GM18858 (cell line): Measurements from ENCODE around the gene SMIM11.
"Not testable (repeated sequence)": the region's sequence is repeated elsewhere in the genome, so short reads cannot be mapped to it uniquely, and the experiment has no call there.

Experiments used
- ATAC-seq: cut with Tn5 transposase; IDR thresholded peaks from one replicate; pipeline ENCODE4 v1.9.1; 2021; ENCODE audit not compliant: unreplicated experiment

Gene SMIM11

DNA sequence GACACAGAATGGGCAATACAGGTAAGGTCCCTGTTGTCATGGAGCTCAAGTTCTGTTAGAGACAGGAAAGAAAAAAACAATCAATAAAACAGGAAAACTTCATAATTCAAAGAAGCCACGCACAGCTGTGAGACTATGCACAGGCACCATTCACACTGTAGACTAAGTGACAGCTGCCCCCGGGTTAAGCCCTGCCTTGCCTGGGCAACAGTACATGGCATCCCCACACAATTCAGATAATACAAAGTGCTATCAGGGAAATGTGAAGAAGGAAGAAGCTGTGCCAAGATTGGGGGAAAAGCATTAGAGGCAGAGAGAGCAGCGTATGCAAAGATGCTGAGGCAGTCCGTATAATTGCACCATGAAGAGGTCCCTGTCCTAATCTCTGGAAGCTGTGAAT is 20.5 kb upstream of the SMIM11 start:
- no peak for ATAC-seq

DNA sequence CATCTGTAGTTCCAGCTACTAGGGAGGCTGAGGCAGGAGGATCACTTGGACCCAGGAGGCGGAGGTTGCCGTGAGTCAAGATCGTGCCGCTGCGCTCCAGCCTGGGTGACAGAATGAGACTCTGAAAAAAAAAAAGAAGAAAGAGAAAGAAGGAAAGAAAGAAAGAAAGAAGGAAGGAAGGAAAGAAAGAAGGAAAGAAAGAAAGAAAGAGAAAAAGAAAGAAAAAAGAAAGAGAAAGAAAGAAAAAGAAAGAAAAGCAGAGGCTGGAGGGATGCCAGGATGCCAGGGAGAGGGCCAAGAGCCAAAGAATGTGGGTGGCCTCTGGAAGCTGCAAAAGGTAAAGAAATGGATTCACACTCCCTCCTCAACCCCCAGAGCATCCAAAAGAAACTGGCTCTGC is 19.7 kb upstream of the SMIM11 start:
- no peak for ATAC-seq

DNA sequence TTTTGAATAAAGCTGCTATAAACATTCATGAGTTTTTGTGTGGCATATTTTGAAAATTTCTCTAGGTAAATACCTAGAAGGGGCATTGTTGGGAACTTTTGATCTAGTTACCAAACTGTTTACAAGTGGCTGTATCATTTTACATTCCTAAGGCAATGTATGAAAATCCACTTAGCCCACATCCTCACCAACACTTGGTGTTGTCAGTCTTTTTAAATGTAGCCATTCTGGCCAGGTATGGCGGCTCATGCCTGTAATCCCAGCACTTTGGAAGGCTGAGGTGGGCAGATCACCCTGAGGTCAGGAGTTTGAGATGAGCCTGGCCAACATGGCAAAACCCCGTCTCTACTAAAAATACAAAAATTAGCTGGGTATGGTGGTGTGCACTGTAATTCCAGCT is 17.4 kb upstream of the SMIM11 start:
- no peak for ATAC-seq

DNA sequence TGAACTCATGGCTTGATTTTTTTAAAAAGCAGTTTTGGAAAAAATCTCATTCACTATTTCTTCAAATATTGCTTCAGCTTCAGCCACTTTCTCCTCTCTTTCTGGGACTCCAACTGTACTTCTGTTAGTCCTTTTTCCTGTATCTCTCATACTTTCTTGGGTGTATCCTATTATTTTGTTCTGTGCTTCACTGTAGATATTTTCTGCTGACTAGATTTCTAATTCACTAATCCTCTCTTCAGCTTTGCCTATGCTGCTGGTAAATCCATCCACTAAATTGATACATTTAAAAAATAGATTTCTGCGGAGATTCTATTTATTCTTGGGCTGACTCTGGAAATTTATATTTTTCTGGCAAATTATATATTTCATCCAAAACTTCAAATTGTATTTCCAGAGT is 16.4 kb upstream of the SMIM11 start:
- no peak for ATAC-seq

DNA sequence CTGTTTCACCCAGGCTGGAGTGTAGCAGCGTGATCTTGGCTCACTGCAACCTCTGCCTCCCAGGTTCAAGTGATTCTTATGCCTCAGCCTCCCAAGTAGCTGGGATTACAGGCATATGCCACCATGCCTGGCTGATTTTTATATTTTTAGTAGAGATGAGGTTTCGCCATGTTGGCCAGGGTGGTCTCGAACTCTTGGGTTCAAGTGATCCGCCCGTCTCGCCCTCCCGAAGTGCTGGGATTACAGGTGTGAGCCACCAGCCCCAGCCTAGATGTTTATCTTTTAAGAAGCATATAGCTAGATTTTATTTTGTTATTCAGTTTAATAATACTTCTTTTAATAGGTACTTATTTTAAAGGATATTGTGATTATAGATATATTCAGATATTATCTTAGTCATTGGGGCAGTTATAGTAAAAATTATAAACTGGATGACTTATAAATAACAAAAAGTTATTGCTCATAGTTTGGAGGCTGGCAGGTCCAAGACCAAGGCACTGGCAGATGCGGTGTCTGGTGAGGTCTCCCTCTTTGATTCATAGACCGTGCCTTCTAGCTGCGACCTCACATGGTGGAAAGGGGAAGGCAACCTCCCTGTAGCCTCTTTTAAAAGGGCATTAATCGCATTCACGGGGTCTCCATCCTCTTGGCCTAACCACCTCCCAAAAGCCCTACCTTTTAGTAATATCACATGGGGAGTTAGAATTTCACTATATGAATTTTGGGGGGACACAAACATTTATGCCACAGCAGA is 14.6 kb upstream of the SMIM11 start:
- ATAC-seq = no peak

DNA sequence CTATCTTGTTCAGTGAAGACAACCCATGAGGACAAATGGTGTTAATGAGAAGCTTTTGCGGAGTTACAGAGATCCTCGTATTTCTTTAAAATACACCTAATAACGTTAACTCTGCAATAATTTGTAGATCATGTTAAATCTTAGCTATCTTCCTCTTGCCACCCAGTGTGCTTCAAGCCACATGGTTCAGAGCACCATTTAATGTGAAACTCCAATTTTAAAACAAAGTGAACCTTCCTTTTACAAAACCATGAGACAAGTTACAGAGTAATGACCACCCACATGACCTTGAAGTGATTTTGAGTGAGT is 13.2 kb upstream of the SMIM11 start:
- no peak for ATAC-seq

DNA sequence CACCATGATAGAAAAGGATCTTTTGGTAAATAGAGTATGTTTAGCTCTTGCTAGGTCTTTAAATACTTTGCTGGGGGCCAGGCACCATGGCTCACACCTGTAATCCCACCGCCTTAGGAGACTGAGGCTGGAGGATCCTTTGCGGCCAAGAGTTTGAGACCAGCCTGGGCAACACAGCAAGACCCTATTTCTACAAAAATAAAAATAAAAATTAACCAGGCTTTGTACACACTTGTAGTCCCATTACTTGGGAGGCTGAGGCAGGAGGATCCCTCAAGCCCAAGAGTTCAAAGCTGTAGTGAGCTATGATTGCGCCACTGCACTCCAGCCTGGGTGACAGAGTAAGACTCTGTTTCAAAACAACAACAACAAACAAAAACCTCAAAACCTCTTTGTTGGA is 12.6 kb upstream of the SMIM11 start:
- ATAC-seq = no peak

DNA sequence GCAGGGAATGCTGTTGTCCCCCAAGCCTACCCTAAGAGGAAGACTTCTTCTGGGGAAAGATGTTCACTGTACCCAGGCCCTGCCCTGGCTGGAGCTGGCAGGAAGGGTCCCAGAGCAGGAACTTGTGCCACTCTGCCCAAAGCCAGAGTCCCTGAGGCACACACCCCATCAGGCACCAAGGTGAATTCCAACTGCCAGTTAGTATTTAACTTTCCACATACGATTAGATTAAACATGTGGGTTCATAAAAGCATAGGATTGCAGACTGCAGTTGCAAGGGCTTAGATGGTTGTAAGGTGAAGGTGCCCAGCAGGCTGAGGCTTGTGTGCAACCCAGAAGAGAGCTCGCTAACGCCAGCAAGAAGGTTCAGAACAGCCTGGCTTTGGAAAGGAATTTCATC is 11.6 kb upstream of the SMIM11 start, which contains the start of gene KCNE2:
Gene KCNE2 (plus strand): TSS at position 274 of the 400 bp plus-strand sequence. CDS start 6,473 bp downstream, outside the sequence.
- ATAC-seq = no peak

DNA sequence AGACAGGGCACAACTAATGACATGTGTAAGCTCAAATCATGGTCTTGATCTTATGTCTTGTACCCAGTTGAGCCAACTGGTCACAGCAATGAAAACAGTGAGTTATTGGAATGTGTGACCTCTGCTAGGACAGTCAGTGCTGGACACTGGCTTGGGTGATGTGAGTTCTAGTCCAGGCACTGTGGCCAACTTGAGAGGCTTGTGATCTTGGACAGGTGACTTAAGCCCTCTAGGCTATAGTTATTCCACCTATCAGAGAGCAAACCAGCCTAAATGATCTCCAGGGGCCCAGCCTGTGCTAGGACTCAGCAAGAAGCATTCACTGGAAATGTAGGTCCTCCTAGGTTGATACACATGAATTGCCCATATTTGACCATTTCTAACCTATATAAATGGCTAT is 10.4 kb upstream of the SMIM11 start:
- no peak for ATAC-seq

DNA sequence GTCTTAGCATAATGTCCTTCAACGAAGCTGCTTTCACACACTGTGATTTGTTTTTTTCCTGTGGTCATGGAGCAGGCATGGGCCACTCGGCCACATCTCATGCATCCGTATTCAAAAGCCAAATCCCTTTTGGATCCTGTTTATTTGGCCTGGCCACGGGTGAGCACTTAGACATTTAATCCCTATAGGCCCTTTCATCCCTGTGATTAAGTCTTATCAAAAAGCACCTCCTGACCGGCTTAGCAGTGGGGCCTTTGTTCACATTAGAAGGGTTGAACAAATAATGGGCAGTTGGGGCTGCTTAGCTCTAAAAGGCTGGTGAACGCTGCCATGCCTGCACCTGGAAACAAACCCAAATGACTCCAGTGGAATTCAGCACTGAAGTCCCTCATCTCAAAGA is 9.5 kb upstream of the SMIM11 start:
- ATAC-seq = no peak

DNA sequence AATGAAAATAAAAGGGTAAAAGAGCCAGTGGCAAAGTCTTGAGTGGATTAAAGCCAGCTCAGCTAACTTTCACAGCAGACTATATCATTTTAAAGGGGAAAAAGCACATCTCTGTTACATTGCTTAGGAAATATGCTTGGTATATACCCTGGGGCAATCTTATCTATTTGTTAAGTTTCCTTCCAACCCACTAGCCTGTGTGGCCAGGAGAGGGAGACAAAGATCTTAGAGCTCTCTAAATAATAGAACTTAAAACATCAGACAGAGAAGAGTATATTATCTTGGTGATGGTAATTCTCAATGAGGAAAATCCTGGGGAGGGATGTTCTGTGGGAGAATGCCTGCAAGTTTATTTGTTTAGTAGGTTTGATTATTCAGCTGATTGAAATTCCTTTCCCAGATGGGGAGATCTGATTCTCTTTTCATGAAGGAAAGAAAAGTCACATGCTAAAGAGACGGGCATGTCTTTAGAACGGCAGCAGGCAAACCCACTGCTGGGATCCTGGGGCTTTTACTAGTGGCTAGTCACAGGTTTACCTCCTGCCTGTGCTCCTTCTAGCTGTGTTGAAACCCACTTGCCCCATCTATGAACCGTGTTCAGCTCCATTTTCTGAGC is 7.9 kb upstream of the SMIM11 start:
- ATAC-seq = no peak

DNA sequence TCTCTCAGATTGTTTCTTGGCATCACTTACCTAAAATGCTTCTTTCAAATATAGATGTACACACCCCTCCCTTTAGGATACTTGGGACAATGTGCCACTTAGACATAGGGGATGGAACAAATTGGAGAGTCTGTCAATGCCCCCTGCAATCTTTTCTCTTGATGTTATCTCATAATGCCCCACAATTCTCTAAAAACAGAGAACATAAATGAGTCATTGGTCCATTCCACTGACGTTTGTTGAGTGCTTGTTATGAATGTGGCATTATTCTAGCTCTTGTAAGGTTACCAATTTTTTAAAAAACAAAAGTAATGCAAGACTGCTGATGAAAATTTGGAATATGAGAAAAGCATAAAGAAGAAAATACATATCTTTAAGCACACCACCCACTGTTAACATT is 5.6 kb upstream of the SMIM11 start:
- ATAC-seq = no peak

DNA sequence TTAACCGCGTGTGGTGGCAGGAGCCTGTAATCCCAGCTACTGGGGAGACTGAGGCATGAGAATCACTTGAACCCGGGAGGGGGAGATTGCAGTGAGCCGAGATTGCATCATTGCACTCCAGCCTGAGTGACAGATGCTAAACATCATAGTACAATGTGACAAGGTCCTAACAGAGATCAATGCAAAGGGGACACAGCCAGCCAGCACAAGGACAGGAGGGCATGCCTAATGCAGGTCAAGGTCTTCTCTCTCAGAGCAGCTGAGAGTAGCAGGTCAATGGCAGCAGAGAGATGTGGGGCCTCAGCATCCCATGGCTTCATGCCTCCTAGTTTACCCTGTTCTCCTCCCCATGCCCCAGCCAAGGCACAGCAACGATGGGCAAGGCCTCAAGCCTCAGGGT is 3.0 kb upstream of the SMIM11 start:
- ATAC-seq = no peak

DNA sequence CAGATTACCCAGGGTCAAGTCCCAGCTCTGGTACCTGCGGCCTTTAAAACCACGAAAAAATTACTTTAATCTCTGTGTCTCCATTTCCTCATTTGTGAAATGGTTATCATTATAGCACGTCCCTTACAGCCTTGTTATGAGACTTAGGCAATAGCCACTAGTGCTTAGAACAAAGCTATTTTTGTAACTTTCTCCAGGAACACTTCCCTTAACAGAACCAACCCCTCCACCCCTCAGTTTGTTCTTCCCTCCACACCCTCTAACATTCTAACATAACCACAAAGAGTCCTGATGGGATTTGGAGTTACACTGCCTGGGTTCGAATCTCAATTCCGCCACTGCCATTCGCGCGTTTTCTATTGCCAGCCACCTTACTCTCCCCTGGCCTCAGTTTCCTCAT is 845 bp upstream of the SMIM11 start:
- ATAC-seq = not testable (repeated sequence)

DNA sequence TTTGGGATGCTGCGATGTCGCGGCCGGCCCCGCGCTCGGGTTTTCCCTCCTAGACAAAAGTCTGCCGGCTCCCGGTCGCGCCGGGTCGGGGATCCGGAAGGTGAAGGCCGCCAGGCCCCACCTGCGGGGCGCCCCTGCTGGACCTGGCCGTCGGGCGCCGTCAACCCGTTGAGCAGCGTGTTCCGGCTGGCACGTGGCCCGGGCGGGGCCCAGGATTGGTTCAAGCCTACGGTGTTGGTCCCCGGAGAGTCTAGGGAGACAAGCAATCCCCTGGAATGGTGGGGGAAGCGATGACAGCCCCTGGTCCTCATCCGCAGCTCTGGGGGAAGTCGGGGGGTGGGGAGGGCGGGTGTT is 289 bp downstream of the SMIM11 start:
- ATAC-seq = peak; percentile 24

DNA sequence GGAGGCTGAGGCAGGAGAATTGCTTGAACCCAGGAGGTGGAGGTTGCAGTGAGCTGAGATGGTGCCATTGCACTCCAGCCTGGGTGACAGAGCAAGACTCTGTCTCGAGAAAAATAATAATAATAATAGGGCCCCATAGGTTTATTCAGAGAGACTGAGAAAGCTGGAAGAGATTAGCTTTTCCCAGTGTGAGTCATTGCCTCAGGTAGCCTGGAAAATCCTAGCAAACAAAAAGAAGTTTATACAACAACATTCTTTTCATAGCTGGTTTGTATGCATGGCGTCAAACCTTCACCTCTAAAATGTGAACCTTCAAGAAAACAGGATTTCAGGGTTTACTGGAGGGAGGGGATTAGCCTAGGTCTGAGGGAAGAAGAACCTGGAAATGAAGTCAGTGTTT is 7.8 kb downstream of the SMIM11 start:
- ATAC-seq = not testable (repeated sequence)

DNA sequence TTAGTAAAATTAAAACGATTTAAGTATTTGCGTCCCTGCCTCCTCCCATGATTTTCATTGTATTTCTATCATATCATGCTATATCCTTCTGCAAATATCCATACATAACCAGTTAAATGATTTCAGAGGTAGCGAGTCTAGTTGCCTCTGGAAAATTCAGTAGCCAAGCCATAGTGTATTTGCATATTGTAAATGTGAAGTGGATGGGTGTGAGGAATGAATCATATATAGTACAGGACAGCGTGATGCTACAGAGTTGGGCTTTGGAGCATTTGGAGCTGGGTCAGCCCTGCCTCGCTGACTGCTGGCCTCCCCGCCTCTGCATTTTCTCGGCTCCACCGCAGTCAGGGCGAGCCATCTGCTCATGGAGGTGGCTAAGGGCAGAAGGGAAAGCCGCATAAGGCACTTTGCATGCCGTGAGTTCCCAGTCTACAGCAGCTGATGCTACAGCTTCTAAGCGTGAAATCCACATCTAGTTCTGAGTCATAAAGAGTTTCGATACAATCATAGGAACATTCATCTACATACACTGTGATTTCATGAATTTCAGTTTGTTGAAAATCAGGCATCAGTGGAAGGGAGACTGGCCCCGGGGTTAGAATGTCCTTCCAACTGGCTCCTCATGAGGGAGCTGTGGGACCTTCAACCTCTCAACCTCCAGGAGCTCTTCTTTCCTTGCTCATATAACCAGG is 8.6 kb downstream of the SMIM11 start:
- ATAC-seq = peak; percentile 96

DNA sequence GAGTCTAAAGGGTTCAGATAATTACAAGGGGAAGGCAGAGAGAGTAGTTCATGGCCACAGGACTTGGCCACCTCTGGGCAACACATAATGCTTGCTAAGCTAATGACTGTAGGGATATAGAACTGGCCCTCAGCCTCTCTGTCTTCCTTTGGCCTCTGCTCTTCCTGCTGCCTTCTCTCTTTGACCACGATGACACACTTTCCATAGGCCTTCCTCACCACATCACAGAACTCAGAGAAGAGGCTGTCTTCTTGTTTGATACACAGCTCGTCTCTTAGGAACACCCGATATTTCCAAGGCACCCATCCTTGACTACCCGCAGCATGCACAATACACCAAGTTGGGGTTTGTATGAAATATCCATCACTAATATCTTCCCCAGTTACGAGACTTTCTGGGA is 25.2 kb downstream of the SMIM11 start:
- not testable (repeated sequence) for ATAC-seq

DNA sequence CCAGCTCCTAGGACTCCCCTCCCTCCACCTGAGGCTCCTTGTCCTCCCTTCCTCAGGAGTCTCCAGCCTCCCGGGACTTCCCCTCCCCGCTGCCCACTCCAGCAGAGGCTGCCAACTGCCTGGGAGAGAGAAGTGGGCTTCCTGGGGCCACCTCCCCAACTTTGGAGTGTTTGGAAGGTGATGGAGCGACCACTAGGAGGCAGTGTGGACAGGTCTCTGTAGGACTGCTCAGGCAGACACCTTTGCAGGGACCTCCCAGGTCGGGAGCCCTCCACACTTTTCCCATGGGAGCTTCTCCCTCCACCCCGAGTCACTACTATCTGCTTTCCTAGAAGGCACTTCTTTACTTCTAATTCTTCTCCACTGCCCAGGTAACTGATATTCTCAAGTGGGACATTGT is 29.4 kb downstream of the SMIM11 start:
- not testable (repeated sequence) for ATAC-seq

DNA sequence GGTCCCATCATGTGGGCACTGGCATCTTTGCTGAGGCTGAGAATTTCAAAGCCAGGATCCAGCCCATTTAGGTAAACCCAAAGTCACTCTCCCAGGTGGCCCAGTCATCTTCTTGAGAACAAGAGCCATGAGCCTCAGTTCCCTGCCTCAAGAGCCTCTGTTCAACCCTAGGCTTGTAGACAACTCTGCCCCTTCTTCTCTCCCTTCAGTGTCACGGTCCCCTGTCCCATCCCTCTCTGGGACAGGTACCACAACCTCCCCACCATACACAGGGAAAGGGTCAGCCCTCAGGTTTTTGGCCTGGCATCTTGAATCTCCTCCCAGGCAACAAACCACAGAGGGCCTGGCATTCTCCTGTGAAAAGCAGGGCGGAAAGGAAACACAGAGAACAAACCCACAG is 30.4 kb downstream of the SMIM11 start:
- not testable (repeated sequence) for ATAC-seq

DNA sequence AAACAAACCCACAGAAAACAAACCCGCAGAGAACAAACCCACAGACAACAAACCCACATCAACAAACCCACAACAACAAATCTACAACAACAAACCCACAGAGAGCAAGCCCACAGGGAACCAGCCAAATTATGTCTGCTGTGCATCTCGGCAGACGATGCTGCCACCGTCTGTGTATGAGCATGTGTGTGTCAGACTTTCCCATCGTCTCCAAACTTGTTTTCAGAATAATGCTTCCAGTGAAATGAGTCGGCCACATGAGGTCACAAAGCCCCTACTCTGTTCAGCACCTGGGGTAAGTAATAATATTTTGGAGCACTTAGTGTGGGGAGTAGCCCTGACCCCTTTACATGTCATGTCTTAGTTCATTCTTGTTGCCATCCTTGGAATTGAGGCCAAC is 30.8 kb downstream of the SMIM11 start:
- ATAC-seq = not testable (repeated sequence)

DNA sequence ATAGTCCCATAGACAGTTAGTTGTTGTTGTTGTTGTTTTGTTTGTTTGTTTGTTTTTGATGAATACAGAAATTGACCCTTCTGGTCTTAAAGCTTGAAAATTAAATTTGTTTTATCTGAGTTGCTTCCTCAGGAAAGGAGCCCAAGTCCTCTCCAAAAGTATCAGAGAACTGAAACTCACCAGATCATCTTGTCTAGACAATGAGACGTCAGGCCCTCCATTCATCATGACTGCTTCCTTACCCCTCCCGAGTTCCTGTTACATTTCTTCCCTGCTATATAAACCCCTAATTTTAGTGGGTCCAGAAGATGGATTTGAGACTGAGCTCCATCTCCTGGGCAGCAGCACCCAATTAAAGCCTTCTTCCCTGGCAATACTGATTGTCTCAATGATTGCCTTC is 31.4 kb downstream of the SMIM11 start:
- not testable (repeated sequence) for ATAC-seq
